Islet of Langerhans (tissue), 1 donor: ENCODE measurements around the gene COG7.
"Not testable (repeated sequence)": the region's sequence is repeated elsewhere in the genome, so short reads cannot be mapped to it uniquely, and the experiment has no call there.

Experiments
- FAIRE-seq: peaks from one replicate; lab custom pipeline; 2011; peaks lifted over from hg19 to GRCh38; lab: Jason Lieb, UNC

The COG7 gene

DNA sequence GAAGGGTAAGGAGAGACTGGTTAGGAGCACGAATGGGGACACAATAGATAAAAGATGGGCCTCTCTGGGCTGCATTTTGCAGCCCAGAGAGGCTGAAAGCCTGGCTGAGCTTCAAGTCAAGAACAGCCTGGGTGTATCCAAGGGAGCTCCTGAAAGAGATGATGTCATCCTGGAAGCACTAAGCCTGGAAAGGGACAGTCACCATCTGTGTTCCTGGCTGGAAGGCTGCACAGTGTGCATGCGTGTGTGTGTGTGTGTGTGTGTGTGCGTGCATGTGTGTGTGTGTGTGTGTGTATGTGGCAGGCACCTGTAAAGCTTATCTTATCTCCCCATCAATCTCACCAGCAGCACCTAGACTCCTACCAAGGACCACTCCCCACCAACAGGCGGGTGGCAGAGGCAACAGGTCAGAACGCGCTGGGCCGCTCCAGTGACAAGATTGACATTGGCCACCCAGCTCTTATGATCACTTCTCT is 44.1 kb downstream of the COG7 start:
- FAIRE-seq: no peak

DNA sequence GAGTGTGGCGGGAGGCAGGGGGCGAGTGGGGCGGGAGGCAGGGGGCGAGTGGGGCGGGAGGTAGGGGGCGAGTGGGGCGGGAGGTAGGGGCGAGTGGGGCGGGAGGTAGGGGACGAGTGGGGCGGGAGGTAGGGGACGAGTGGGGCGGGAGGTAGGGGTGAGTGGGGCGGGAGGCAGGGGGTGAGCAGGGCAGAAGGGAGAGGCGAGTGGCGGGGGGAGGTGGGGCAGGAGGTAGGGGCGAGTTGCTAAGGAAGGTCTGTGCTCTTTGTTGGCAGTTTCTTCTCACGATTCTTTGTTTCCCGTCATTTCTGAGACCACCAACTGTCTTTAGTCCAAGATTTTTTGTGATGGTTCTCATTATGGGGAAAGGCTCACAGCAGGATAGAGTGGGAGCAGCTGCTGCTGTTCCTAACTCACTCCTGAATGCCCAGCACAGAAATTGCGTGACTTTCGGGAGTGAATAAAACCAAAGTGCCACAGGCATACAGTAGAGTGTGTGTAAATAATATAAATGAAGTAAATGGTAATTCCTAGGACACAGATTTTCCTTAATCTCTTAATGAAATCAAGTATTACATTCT is 44.7 kb downstream of the COG7 start:
- FAIRE-seq: no peak

DNA sequence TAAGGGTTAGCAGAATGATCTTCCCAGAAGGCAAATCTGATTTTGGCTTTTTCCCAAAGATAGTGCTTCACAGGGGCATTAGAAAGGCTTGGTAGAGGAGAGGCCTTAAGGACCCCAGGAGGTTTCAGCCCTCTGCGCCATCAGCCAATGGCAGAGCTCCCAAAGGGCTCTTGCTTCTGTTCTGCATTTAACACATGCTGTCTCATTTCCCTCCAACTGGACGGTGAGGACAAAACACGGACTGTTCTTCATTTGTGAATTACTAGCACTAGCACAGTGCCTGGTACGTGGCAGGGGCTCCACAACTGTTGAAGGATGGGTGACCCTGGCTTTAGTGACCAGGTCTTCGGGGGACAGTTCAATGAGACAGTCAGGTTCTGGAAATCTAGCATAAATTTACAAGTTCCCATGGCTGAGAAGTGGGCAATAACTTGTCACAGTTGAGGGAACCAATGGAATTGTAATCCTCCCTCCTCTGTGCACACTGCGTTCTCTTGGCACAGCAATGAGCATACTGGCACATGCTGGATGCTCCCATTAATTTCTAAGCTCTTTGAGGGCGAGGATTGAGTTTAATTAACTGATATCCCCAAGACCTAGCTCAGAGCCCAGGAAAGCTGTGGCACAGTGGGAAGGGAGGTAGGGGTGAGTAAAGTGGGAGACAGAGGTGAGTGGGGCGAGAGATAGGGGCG is 45.4 kb downstream of the COG7 start:
- FAIRE-seq: no peak

DNA sequence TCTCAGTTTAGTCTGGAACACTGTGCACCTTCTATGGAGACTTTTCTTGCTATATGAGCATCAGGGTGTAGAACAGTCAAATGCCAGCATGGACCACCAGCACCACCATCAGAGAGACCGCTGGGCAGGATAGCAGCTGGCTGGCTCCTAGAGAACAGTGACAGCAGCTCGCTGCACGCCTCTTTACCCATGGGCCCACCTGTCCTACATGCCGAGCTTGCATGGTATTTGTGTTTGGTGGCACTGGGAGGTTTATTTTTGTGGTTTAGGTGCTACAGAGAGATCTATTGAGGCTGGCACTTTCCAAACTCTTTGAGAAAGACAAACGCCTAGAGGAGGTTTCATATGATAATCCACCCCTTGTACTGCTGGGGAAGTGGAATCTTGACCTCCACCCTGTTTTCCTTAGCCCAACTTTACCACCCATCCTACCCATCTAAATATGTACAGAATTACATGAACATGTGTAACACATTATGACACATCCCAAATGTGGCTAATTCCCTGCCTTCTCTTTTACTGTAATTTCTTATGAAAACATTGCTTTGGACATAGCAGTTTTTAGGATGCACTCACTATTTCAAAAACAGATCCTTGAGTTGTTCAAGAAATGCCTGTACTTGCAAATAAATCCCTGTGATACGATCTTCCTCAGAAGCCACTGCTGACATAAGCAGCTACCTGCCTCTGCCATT is 46.3 kb downstream of the COG7 start:
- no peak for FAIRE-seq

DNA sequence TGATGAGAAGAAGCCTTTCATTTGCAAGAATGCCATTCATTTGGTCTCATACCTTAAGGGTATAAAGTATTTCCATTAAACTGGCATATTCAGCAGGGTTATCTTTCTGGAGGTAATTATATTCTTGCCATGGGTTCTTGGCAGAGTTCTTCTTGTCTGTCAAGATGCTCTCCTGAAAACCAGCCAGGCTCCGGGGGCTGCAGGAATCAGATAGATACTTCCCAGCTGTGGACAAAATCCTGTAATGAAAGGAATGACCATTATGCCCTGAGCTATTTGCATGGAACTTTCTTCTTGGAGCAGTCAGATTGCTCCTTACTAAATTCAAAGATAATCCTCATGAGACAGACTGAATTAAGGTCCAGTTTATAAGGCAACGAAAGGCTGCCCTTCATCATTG is 47.0 kb downstream of the COG7 start:
- FAIRE-seq: no peak

DNA sequence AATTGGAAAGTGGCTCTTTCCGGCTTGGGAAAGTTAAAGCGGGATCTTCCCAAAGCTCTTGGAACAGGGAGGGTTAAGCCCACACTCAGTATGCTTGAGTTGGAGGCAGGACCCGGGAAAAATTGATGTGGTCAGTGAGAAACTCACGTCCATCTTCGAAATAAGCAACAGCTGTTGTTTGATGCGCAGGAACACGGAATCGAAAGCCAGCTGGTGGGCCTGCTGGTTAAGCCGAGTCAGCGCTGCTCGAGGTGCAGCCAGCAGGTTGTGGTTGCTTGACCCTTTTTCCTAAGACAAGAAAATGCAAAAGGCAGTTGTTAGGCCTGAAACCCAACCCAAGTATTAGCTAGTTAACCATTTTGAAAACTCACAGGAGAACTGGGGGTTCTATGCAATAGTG is 49.4 kb downstream of the COG7 start:
- FAIRE-seq: no peak

DNA sequence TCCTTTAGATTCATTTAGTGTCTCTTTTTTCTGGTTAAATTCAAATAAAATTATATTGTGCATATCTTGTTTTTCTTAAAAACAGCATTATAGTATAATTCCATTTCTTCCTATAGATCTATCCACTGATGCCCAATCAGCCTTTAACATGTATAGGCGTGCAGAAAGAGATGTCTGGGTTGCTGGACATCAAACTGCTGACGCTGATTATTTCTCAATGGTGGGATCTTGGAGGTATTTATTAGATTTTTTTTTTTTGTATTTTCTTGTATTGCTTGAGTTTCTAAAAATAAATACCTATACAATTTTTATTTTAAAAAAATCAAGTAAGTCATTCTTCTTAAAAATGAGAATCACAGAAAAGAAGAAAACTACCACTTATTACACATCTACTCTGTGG is 50.9 kb downstream of the COG7 start:
- no peak for FAIRE-seq

DNA sequence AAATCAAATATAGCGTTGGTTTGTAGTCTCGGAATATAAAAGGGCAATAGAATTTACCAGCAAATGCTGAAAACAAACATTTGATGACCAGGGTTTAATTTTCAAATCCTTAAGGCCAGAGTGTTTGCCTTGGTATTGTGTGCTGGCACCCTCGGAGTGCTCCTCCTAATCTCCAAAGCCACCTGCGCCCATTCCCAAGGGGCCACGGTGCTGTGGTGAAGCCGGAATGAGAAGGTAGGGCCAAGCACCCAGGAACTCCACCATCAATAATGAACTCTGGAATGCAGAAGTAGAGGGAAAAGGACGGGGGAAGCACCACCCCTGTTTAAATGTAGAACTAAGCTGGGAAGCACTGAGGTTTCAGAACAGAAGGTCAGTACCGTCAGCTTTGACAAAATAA is 51.9 kb downstream of the COG7 start:
- no peak for FAIRE-seq

DNA sequence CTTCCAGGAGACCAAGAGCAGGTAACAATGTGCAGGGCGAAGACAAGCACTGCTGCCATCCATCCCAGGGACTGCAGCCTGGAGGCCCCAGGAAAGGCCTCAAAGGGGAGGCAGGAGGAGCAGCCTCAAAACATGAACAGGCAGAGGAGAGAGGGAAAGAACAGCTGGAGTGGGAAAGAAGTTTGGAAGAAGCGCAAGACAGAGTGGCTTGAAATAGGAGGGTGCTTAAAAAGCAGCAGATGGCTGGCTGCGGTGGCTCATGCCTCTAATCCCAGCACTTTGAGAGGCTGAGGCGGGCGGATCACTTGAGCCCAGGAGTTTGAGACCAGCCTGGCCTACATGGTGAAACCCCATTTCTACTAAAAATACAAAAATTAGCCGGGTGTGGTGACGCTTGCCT is 52.5 kb downstream of the COG7 start:
- not testable (repeated sequence) for FAIRE-seq

DNA sequence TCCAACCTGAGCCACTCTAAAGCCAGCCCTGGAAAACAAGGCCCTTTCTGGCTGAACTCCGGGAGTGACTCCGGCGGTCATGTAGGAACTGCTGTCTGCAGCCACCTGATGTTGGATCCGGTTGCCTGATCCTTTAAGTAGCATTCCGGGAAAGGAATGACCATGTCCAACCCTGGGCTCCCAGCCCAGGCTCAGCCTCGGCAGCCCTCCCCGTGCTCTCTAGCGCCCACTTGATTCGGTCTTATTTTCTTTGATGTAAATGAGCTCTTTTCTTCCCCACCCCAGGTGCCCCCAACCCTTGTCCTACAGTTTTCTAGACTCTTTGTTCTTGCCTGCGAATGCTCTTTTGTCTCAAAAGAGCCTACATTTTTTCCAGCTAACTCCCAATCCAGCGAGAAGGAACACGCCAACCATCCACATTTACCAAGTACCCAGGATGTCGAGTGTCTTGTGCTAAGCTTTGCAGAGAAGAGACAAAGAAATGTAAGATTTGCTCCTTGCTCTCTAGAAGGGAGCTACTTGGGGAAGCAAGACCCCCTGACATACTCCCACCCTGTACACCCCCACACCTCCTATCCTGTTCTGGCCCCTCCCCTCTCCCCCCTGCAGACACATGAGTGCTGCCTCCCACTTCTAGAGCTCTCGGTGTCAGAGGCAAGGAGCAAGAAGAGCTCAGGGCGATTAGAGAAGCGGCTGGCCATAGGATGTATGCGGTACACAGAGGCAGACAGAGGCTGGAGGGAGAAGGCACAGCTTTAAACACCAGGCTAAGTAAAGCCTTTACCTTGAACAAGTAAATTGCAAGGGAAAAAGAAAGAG is 53.8 kb downstream of the COG7 start:
- FAIRE-seq: no peak

DNA sequence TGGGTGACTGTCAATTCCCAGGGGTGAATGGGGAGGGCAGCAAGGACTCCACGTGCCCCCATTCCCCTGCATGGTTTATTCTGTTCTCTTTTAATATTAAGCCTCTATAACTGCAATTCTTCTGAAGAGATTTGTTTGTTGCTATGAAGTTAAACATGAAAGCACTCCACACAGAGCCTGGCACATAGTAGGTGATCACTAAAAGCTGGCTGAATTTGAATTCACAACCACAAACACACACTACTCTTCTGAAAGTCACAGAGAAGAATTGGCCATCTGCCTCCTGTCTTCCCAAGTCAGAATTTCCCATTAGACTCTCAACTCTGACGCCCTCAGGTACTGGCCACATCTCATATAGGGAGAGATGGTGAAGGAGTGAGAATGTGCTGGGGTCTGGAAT is 55.5 kb downstream of the COG7 start:
- no peak for FAIRE-seq

DNA sequence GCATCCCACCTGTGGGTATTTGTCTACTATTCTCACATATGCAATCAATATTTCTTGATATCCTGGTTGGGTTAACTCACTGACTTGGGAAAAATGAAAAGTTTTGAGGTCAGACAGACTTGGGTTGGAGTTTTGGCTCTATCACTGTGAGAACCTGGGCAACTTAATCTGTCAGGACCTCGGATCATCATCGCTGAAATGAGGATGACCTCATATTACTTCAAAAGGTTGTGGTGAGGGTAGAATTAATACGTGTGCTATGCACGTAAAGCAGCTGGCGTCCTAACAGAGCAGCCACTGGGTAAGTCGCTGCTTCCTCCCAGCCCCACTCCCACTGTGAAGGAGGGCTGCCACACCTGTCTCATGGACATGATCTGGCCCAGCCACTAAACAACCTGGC is 57.3 kb downstream of the COG7 start:
- no peak for FAIRE-seq

DNA sequence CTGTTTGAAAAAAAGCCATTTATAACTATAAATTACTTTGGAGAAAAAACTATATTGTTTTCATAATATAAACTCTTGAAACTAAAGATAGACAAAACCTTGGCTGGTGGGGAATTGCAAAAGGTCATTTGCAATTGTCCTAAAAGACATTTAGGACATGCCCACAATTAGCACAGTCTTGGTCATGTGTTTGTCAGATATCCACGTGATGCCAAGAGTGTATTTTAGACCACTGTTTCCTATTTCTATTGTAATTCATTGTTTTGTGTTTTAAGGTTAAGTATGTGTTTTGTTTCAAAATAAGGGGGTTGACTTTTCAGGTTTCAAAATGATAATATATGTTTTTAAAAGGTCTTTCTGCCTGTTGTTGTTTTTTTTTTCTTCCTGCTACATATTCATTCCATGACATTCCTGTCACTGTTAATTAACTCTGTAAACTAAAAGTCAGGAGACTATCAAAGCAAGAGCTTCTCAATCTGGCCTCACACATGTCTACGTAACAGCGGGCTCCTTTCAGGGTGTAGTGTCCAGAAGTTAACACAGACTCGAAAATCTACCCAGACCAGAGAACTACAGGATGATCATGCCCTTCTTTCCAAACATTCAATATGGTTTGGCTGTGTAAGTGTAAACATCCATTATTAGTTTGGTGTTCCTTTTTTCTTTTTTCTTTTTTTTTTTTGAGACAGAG is 58.7 kb downstream of the COG7 start:
- FAIRE-seq: no peak

DNA sequence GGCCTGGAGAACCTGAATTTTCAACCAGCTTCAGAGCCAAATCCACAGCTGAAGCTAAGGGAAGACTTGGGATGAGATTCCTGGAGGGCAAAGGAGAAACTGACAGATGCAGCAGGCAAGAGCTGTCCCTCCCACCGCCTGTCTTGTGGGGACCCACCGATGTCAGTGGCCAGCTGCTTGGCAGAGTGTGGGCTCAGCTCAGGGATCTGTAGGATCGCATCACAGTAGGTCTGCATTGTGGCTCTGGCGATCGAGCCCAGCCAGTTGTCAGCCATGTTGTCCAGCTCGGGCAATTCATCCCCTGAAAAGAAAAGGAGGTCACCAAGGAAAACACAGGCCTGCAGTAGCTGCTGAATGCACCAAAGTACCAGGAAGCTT is 60.8 kb downstream of the COG7 start:
- no peak for FAIRE-seq

DNA sequence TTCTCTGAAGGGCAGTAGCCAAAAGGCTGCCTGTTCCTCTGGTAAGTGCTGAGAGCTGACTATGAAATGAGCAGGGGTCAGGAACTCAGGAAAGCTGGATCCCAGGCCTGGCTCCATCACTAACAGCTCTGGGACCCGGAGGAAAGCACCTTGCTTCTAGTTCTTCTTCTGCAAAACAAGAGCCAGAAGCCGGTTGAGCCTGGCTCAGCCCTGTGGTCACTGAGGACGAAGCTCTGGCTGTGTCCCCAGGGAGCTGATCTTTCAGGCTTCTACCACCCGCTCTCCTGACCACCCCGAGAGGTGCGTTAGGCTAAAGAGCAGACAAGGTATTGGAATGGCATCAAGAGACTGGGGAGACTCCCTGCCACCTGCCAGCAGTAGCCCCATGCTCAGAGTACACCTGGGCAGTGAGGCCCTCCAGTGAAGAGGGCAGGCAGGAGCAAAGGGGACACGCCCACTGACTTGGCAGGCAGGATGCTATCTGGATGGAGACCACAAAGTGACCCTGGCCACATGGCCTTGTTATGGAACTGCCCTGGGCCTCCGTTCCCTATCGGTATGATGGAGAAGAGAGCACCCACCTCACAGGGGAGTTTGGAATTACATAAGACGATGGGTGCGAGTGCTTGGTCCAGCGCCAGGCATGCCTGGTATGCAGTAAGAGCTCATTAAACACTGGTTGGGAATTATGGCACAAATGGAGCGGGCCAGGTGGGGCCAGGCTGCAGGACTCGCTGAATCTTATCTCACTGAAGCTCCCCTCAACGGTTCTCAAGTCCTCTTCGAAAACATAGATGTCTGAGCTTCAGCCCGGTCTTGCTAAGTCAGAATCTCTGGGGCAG is 61.4 kb downstream of the COG7 start:
- no peak for FAIRE-seq

DNA sequence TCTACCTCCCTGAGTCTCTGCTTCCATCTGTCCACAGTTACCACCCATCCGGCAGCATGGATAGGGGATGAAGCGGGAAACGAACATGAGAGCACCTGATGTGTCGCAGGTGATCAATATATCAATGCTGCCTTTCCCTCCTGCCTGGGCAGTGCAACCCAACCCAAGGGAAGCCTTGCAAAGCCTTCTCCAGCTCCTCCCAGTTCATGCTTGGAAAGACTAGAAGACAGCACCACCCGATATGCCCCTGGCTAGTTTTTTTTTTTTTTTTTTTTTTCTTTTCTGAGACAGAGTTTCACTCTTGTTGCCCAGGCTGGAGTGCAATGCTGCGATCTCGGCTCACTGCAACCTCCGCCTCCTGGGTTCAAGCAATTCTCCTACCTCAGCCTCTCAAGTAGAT is 63.1 kb downstream of the COG7 start:
- FAIRE-seq: not testable (repeated sequence)

DNA sequence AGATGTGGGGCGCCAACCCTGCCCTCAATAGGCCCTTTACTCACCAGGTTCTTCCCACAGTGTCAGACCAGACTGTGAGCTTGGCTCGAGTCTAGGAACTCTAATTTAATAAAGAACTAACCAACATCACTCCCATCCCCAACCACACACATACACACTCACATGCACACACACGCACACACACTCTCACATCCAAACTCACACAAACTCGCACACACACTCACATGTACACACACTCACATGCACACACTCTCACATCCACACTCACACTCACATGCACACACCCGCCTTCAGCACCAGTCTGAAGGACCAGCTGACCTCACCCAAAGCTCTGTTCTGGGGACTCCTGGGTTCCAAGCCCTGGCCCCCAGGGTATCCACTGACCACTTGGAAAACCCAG is 63.8 kb downstream of the COG7 start:
- no peak for FAIRE-seq

DNA sequence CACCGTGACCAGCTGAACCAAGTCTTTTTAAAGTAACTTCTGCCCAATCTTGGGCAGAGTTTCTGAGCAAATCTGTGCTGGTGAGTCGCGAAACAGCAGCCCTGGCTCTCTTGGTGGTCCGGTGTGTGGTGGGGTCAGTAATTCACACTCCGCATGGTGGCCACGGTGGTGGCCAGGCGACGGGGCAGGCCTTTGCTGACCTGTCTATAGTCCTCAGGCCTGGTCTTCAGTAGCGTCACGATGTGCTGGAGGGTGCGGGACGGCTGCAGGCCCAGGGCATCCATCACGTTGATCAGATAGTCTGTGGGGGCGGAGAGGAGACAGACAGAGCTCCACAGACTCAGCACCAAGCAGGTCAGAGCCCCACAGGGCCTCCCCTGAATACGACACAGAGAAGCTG is 64.2 kb downstream of the COG7 start:
- no peak for FAIRE-seq

DNA sequence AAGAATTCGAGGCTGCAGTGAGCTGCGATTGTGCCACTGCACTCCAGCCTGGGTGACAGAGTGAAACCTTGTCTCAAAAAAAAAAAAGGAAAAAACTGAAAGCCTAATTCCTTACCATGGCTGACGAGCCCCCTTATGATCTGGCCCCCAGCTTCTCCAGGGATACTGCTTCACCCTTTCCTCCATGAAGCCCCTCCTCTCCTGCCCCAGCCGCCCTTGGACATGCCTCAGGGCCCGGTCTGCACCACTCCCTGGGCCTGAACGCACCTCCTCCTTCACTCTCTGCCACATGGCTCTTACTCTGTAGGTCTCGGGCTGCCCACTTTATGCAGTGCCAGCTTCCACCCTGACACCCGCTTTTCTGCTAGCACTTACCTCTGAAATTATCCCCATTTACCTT is 65.3 kb downstream of the COG7 start:
- no peak for FAIRE-seq

DNA sequence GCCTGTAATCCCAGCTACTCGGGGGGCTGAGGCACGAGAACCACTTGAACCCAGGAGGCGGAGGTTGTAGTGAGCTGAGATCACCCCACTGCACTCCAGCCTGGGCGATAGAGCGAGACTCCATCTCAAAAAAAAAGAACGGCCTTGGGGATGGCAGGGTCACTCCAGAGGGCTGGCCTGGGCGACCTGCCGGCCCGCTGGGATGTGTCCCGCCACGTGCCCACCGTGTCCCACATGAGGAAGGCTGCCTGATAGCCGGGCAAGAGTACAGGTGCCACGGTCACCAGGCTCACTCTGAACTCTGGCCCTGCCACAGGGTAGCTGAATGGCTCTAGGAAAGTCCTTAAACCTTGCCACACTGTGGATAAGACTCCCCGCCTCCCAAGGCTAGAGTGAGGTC is 67.5 kb downstream of the COG7 start:
- FAIRE-seq: no peak

DNA sequence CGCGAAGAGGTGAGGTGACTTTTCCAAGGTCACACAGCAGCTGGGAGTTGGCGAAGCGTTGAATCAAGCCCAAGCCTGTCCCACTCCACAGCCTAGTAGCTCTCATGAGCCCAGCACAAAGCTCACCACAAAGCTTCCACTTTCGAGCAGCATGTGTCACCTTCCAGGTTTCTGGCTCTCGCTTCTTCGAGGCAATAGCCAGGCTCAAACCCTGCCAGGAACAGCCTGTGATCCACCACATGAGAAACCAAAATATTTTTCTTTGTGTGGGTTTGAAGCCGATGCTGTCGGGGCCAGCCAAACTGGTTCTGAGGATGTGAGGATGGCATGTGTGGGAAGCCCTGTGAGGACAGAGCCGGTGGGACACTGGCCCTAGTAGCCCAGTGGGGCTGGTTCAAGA is 68.1 kb downstream of the COG7 start:
- no peak for FAIRE-seq
